Thymus (tissue), 14 donors: Measurements from ENCODE around the gene ESYT2. TPM values are rescaled to one million over a fixed set of nuclear protein-coding genes. Genes with fewer than 3 reads are reported as not detected.
"Not testable (repeated sequence)": the region's sequence is repeated elsewhere in the genome, so short reads cannot be mapped to it uniquely, and the experiment has no call there.

ENCODE experiments used
- DNase-seq, 9 donors: peaks; one replicate each; pipeline ENCODE4 v3.0.0-alpha.2; 2013; ENCODE audit warnings: low spot score in 9 of 9, low read depth in 6 of 9, missing footprints in 1 of 9
- H3K27ac ChIP-seq, 2 donors: one replicate each; pipeline ENCODE4 v1.5.1; 2013; ENCODE audit warnings: control low read depth in 1 of 2, low read depth in 1 of 2, low read length in 1 of 2, mild to moderate bottlenecking in 1 of 2, moderate library complexity in 1 of 2
- H3K27me3 ChIP-seq, 2 donors: one replicate each; pipeline ENCODE4 v1.5.1; 2013; ENCODE audit warnings: low read length in 1 of 2; ENCODE audit not compliant: control insufficient read depth in 2 of 2, insufficient read depth in 1 of 2
- H3K36me3 ChIP-seq, 2 donors: one replicate each; pipeline ENCODE4 v1.5.1; 2013; ENCODE audit warnings: low read length in 1 of 2, mild to moderate bottlenecking in 1 of 2, moderate library complexity in 1 of 2; ENCODE audit not compliant: control insufficient read depth in 2 of 2, insufficient read depth in 2 of 2
- H3K4me1 ChIP-seq, 2 donors: one replicate each; pipeline ENCODE4 v1.5.1; 2013; ENCODE audit warnings: low read length in 2 of 2; ENCODE audit not compliant: control insufficient read depth in 2 of 2, insufficient read depth in 2 of 2
- H3K4me3 ChIP-seq, 2 donors: one replicate each; pipeline ENCODE4 v1.5.1; 2013; ENCODE audit warnings: low read length in 2 of 2, control low read depth in 1 of 2, mild to moderate bottlenecking in 1 of 2
- H3K9me3 ChIP-seq, 2 donors: one replicate each; pipeline ENCODE4 v1.5.1; 2013; ENCODE audit warnings: low read length in 1 of 2, mild to moderate bottlenecking in 1 of 2; ENCODE audit not compliant: control insufficient read depth in 2 of 2, insufficient read depth in 1 of 2
- WGBS: extraction: QIAGEN DNeasy Blood & Tissue Kit; methylation state at CpG from one replicate; pipeline ENCODE4 v1.1.7; 2013; 5-methylcytosine and 5-hydroxymethylcytosine counted together
- long read RNA-seq, 10 donors: transcript quantifications; one replicate each; lab custom pipeline, GENCODE V29; 2026
- polyA plus RNA-seq: library from polyadenylated mRNA; stranded (reverse); fragments of 200-250 nt; gene quantifications from one replicate; pipeline ENCODE4 v1.2.3, GENCODE V29; 2013
- total RNA-seq: library from RNA; stranded (reverse); fragments of 120-200 nt; gene quantifications from one replicate; pipeline ENCODE4 v1.2.4, GENCODE V29; 2013
- donor health status: healthy.

ESYT2 gene, protein sequence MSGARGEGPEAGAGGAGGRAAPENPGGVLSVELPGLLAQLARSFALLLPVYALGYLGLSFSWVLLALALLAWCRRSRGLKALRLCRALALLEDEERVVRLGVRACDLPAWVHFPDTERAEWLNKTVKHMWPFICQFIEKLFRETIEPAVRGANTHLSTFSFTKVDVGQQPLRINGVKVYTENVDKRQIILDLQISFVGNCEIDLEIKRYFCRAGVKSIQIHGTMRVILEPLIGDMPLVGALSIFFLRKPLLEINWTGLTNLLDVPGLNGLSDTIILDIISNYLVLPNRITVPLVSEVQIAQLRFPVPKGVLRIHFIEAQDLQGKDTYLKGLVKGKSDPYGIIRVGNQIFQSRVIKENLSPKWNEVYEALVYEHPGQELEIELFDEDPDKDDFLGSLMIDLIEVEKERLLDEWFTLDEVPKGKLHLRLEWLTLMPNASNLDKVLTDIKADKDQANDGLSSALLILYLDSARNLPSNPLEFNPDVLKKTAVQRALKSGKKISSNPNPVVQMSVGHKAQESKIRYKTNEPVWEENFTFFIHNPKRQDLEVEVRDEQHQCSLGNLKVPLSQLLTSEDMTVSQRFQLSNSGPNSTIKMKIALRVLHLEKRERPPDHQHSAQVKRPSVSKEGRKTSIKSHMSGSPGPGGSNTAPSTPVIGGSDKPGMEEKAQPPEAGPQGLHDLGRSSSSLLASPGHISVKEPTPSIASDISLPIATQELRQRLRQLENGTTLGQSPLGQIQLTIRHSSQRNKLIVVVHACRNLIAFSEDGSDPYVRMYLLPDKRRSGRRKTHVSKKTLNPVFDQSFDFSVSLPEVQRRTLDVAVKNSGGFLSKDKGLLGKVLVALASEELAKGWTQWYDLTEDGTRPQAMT
- total RNA-seq (66.2 TPM), polyA plus RNA-seq (35.7 TPM)
- long read RNA-seq, donor 1, full-length matches to known transcripts = 2 of 2 reads
- long read RNA-seq, donor 1, partial matches to known transcripts = 0 of 2 reads
- long read RNA-seq, donor 1, other reads (novel, unspliced or antisense) = 0 of 2 reads
- long read RNA-seq, donor 2 = 0 reads
- long read RNA-seq, donor 3, full-length matches to known transcripts = 6 of 12 reads
- long read RNA-seq, donor 3, partial matches to known transcripts = 6 of 12 reads
- long read RNA-seq, donor 3, other reads (novel, unspliced or antisense) = 0 of 12 reads
- long read RNA-seq, donor 4, partial matches to known transcripts = 0 of 1 reads
- long read RNA-seq, donor 4, other reads (novel, unspliced or antisense) = 0 of 1 reads
- long read RNA-seq, donor 5, full-length matches to known transcripts = 8 of 13 reads
- long read RNA-seq, donor 5, partial matches to known transcripts = 5 of 13 reads
- long read RNA-seq, donor 5, other reads (novel, unspliced or antisense) = 0 of 13 reads
- long read RNA-seq, donor 6, full-length matches to known transcripts = 6 of 6 reads
- long read RNA-seq, donor 6, partial matches to known transcripts = 0 of 6 reads
- long read RNA-seq, donor 6, other reads (novel, unspliced or antisense) = 0 of 6 reads
- long read RNA-seq, donor 7, full-length matches to known transcripts = 4 of 4 reads
- long read RNA-seq, donor 7, partial matches to known transcripts = 0 of 4 reads
- long read RNA-seq, donor 7, other reads (novel, unspliced or antisense) = 0 of 4 reads
- long read RNA-seq, donor 8, full-length matches to known transcripts = 5 of 5 reads
- long read RNA-seq, donor 8, partial matches to known transcripts = 0 of 5 reads
- long read RNA-seq, donor 8, other reads (novel, unspliced or antisense) = 0 of 5 reads
- long read RNA-seq, donor 9, full-length matches to known transcripts = 4 of 4 reads
- long read RNA-seq, donor 9, partial matches to known transcripts = 0 of 4 reads
- long read RNA-seq, donor 9, other reads (novel, unspliced or antisense) = 0 of 4 reads
- long read RNA-seq, donor 10, full-length matches to known transcripts = 9 of 9 reads
- long read RNA-seq, donor 10, partial matches to known transcripts = 0 of 9 reads
- long read RNA-seq, donor 10, other reads (novel, unspliced or antisense) = 0 of 9 reads

GRCh38 chr7:158829342-158830210 is at the start of gene ESYT2:
Gene ESYT2 (minus strand): TSS chr7:158829509. CDS start chr7:158829418, 91 bp downstream.
- Histone ChIP-seq H3K9me3 (no peaks in the 10 kb centered on the region), H3K27ac (peak within 1 kb of the TSS; percentile 93 to 97), H3K4me3 (peak within 1 kb of the TSS; percentile 68 to 97), H3K27me3 (peaks cover 0 to 3% of the 10 kb centered on the region in 2 donors), H3K4me1 (peaks cover 7 to 16% of the 10 kb centered on the region in 2 donors), H3K36me3 (no peaks in the 10 kb centered on the region)
- DNase-seq = peak in 8 of 9 donors; percentile 93 to 99 (median 97)
- WGBS = under 1% methylated on average over 120 of the region's 120 CpGs

GRCh38 chr7:158878151-158879079 is 49.1 kb upstream of the ESYT2 start:
- WGBS = 95% methylated on average over 41 of the region's 41 CpGs
- H3K36me3 ChIP-seq = peaks cover 29 to 31% of the 10 kb centered on the region in 2 donors

DNA sequence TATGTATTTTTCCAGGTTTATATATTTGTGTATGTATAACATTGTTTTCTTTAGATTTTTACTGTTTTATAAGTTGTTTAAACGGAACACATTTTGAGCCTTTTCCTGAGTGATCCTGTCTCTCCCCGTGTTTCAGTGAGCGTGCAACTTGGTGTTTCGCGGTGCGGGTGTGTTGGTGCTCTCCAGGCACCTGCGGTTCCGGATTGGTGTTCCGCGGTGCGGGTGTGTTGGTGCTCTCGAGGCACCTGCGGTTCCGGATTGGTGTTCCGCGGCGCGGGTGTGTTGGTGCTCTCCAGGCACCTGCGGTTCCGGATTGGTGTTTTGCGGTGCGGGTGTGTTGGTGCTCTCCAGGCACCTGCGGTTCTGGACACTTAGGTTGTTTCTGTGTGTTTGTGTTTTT is 47.7 kb upstream of the ESYT2 start:
- no peak for DNase-seq
- H3K36me3 ChIP-seq = peaks cover 27 to 31% of the 10 kb centered on the region in 2 donors
- H3K9me3 ChIP-seq = no peaks in the 10 kb centered on the region
- H3K27me3 ChIP-seq = no peaks in the 10 kb centered on the region
- 98% methylated on average over 23 of the region's 23 CpGs for WGBS
- H3K4me1 ChIP-seq = no peaks in the 10 kb centered on the region
- no peak overlapping the region for H3K27ac ChIP-seq
- H3K4me3 ChIP-seq = no peak overlapping the region

More at GRCh38 chr7:158878151-158879079, 49.1 kb upstream of the ESYT2 start:
- not testable (repeated sequence) for DNase-seq, H3K9me3 ChIP-seq, H3K4me1 ChIP-seq, H3K4me3 ChIP-seq, H3K27ac ChIP-seq, H3K27me3 ChIP-seq

DNA sequence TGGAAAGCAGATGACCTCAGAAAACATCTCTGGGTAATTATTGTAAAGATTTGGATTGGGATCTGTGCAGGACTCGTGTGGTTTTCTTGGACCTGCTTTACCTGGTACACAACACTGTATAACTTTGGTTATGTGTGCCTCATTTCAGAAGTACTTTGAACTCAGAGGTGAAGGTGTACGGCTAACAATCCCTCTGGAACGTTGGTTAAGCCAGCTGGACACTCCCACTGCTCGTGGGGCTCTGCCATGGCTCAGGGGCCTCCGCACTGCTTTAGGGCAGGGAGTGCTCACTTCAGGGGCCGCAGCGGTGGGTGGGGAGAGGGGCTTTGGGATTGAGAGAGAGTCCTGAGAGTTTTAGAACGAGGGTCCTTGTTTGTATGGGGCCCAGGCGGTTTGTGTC is 40.6 kb upstream of the ESYT2 start:
- H3K4me3 ChIP-seq = no peak overlapping the region
- DNase-seq = no peak
- H3K9me3 ChIP-seq = no peaks in the 10 kb centered on the region
- H3K27ac ChIP-seq = no peak overlapping the region
- 98% methylated on average over 9 of the region's 9 CpGs for WGBS
- peaks cover 0 to 25% of the 10 kb centered on the region in 2 donors for H3K4me1 ChIP-seq
- peaks cover 14% of the 10 kb centered on the region in 2 donors for H3K36me3 ChIP-seq
- H3K27me3 ChIP-seq = no peaks in the 10 kb centered on the region

DNA sequence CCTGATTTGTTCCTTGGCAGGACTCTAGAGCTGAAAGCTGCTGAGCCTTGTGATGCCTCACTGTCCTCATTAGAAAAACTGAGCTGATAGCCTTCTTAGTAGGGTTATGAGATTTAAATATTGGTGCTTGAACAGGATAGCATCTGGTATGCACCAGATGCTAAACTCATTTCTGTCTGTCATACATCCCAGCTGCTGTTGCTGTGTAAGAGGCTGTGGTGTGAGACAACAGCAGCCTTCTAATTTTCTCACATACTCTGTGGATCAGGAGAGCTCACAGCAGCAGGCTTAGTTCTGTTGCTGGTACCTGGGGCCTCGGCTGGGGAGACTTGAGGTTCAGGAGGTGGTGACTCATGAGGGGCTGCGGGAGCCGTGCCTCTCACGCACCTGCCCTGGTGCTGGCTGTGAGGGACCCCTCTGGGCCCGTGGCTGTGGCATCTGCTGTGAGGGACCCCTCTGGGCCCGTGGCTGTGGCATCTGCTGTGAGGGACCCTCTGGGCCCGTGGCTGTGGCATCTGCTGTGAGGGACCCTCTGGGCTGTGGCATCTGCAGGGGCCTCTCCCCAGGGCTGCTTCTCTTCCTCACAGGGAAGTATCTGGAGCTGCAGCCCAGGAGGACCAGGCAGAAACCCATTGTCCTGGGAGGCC is 39.6 kb upstream of the ESYT2 start:
- H3K4me3 ChIP-seq = no peak overlapping the region
- 43% methylated on average over 7 of the region's 7 CpGs for WGBS
- H3K27me3 ChIP-seq = no peaks in the 10 kb centered on the region
- peak overlapping the region in 1 of 2 donors; percentile 26 for H3K27ac ChIP-seq
- H3K4me1 ChIP-seq = peaks cover 5 to 32% of the 10 kb centered on the region in 2 donors
- no peaks in the 10 kb centered on the region for H3K9me3 ChIP-seq
- DNase-seq = peak in 2 of 9 donors; percentile 18 to 42
- peaks cover 6 to 10% of the 10 kb centered on the region in 2 donors for H3K36me3 ChIP-seq

GRCh38 chr7:158867214-158867984 is 38.1 kb upstream of the ESYT2 start:
- peaks cover 0 to 7% of the 10 kb centered on the region in 2 donors for H3K9me3 ChIP-seq
- 96% methylated on average over 30 of the region's 30 CpGs for WGBS
- H3K27me3 ChIP-seq = no peaks in the 10 kb centered on the region
- H3K36me3 ChIP-seq = peaks cover 4 to 7% of the 10 kb centered on the region in 2 donors
- H3K4me1 ChIP-seq = peaks cover 5 to 37% of the 10 kb centered on the region in 2 donors
- DNase-seq = peak in 2 of 9 donors; percentile 13 to 26
- H3K4me3 ChIP-seq = no peak overlapping the region
- H3K27ac ChIP-seq = no peak overlapping the region
